Measurements from ENCODE around the gene HLA-A. TPM values are rescaled to one million over a fixed set of nuclear protein-coding genes. Genes with fewer than 3 reads are reported as not detected.

The HLA-A gene
- total RNA-seq, 6 experiments from 2014 or later: 107 to 561 (median 406) TPM

GRCh38 chr6:29992807-29993206, 50.5 kb downstream of the HLA-A start:
- no peaks in the 10 kb centered on the region for H3K9me3 ChIP-seq
- DNase-seq (no peak), ATAC-seq (no peak)
- no peak overlapping the region for H3K4me3 ChIP-seq
- no peaks in the 10 kb centered on the region for H3K36me3 ChIP-seq
- intact Hi-C loops (cut with DNase I): no loop called here
- no peak for TF ChIP-seq CTCF (IDR thresholded peaks at IDR 0.05)
- TF ChIP-seq POLR2A (IDR thresholded peaks at IDR 0.05): no peak
- H3K27me3 ChIP-seq: no peaks in the 10 kb centered on the region
- no peaks in the 10 kb centered on the region for H3K4me1 ChIP-seq
- no peak overlapping the region for H3K27ac ChIP-seq
- 54% methylated on average over 2 of the region's 2 CpGs for WGBS (ENCODE audit: insufficient coverage, low coverage, low lambda C conversion rate, missing lambda C conversion rate)

DNA sequence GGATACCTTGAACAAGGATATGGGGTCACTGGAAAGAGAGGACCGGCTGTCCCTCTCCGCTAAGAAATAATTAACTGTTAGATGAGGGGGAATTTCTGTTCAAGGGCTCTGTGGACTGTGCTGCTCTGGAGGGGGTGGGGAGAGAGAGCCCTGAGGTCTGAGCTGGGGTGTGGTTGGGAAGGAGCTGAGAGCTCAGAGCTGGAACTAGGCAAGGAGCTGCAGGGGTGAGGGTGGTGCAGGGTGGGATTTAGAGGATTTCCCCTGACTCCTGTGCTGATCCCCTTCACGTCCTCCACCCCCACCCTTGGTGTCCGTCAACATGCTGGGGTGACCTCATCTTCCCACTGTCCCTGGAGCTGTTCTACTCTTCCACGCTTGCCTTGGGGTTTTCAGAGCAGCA, 52.5 kb downstream of the HLA-A start:
- H3K4me1 ChIP-seq: no peaks in the 10 kb centered on the region
- H3K4me3 ChIP-seq: no peak overlapping the region
- H3K36me3 ChIP-seq: no peaks in the 10 kb centered on the region
- DNase-seq (no peak), ATAC-seq (no peak)
- H3K27ac ChIP-seq: no peak overlapping the region
- TF ChIP-seq POLR2A (IDR thresholded peaks at IDR 0.05) (no peak), CTCF (IDR thresholded peaks at IDR 0.05) (no peak)
- WGBS (ENCODE audit: insufficient coverage, low coverage, low lambda C conversion rate, missing lambda C conversion rate): 65% methylated on average over 3 of the region's 5 CpGs
- intact Hi-C loops (cut with DNase I): no loop called here
- no peaks in the 10 kb centered on the region for H3K9me3 ChIP-seq
- H3K27me3 ChIP-seq: no peaks in the 10 kb centered on the region

- no peak overlapping the region for H3K27ac ChIP-seq
- no peaks in the 10 kb centered on the region for H3K36me3 ChIP-seq
- WGBS (ENCODE audit: insufficient coverage, low coverage, low lambda C conversion rate, missing lambda C conversion rate): 14% methylated on average over 1 of the region's 2 CpGs
- H3K4me1 ChIP-seq: no peaks in the 10 kb centered on the region
- TF ChIP-seq POLR2A (IDR thresholded peaks at IDR 0.05) (no peak), CTCF (IDR thresholded peaks at IDR 0.05) (no peak)
- H3K27me3 ChIP-seq: no peaks in the 10 kb centered on the region
- H3K4me3 ChIP-seq: no peak overlapping the region
- no peaks in the 10 kb centered on the region for H3K9me3 ChIP-seq
- ATAC-seq: peak in 1 of 4 donors; percentile 40
- intact Hi-C loops (cut with DNase I): no loop called here
- DNase-seq: no peak
Measured at GRCh38 chr6:29995340-29995777, 53.0 kb downstream of the HLA-A start.

Small RNAs within 50 kb of the gene (small RNA-seq; reads per million reads assigned to genes)
- 0 reads per million in 2 experiments for gene HLA-U

Other genes starting within 250 kb of the HLA-A start
- 10 to 100 TPM in 5 of 6 experiments, 1 to 10 TPM in 1; 9.8 to 41.3 (median 26.4) TPM for gene HLA-F, start 219.1 kb upstream of the HLA-A start, total RNA-seq
- 1 to 10 TPM in 1 of 6 experiments, under 1 TPM in 1, not detected in 4; 0.20 to 2.0 TPM for gene HLA-G, start 114.7 kb upstream of the HLA-A start, total RNA-seq
- gene POLR1H, start 118.7 kb downstream of the HLA-A start, total RNA-seq: 10 to 100 TPM in 4 of 6 experiments, 1 to 10 TPM in 2; 9.4 to 17.8 (median 11.2) TPM
- 10 to 100 TPM; 22.9 to 37.2 (median 25.7) TPM for gene PPP1R11, start 124.7 kb downstream of the HLA-A start, total RNA-seq
- not detected for gene RNF39, start 133.2 kb downstream of the HLA-A start, total RNA-seq
- 1 to 10 TPM in 1 of 6 experiments, under 1 TPM in 5; 0.32 to 5.1 (median 0.60) TPM for gene TRIM31, start 170.6 kb downstream of the HLA-A start, total RNA-seq
- 1 to 10 TPM in 1 of 6 experiments, under 1 TPM in 1, not detected in 4; 0.18 to 5.2 TPM for gene TRIM40, start 193.6 kb downstream of the HLA-A start, total RNA-seq
- 1 to 10 TPM in 5 of 6 experiments, under 1 TPM in 1; 0.74 to 2.4 (median 1.4) TPM for gene TRIM10, start 218.7 kb downstream of the HLA-A start, total RNA-seq
- 10 to 100 TPM in 1 of 6 experiments, 1 to 10 TPM in 5; 1.7 to 17.7 (median 5.7) TPM for gene TRIM15, start 221.0 kb downstream of the HLA-A start, total RNA-seq

Data from right lobe of liver (tissue), 6 donors.